K562 (cell line): ENCODE results near the gene EFCAB8. TPM values are rescaled to one million over a fixed set of nuclear protein-coding genes. Genes with fewer than 3 reads are reported as not detected.
A peak's percentile ranks its signal among the peaks of the same experiment; 100 is the strongest.

Source experiments
- ATAC-seq: fragments of 200-7000 bp; cut with Tn5 transposase; 3 replicates; pipeline ENCODE4 v1.9.1; 2020; ENCODE audit warnings: moderate library complexity
- BruUV-seq: library from RNA; stranded (reverse); fragments of 400-500 nt; replicated peaks from 2 replicates; lab custom pipeline; 2021; lab: Mats Ljungman, UMichigan
- CTCF ChIA-PET: fragments of 300-600 bp; formaldehyde crosslinking; extraction: SDS; loops from one replicate; lab custom pipeline; 2021; ENCODE audit warnings: low intra/inter-chr PET ratio; lab: Yijun Ruan, JAX
- POLR2A ChIA-PET: fragments of 300-600, 350-650 bp; sonication (Branson Sonifier 250); formaldehyde crosslinking; extraction: SDS; loops from one replicate; lab custom pipeline; 2021; ENCODE audit warnings: antibody characterized with exemption, inconsistent platforms; lab: Yijun Ruan, JAX
- DNase-seq, 4 experiments: peaks; one replicate each; pipeline versions ENCODE4 v3.0.0 to v3.0.0-alpha.2; 2011 to 2018; ENCODE audit warnings: low spot score in 3 of 4, mixed read lengths in 3 of 4; ENCODE audit errors: extremely low read depth in 1 of 4
- FAIRE-seq: peaks from 2 replicates; lab custom pipeline; 2011; peaks lifted over from hg19 to GRCh38; lab: Jason Lieb, UNC
- H2AFZ ChIP-seq: 2 replicates; pipeline ENCODE4 v1.6.0; 2011; ENCODE audit warnings: low read depth, low read length, control low read depth, inconsistent platforms
- H3K27ac ChIP-seq: fragments of 200-600 bp; 3 replicates; pipeline ENCODE4 v1.8.0; 2011; ENCODE audit warnings: low read depth, mild to moderate bottlenecking, control low read depth, inconsistent platforms, low read length, moderate library complexity, mixed read lengths; ENCODE audit errors: extremely low read depth
- H3K27me3 ChIP-seq, 2 experiments: fragments of 300-600 bp in 1 of 2; 2 replicates in 1 of 2; 3 replicates in 1 of 2; pipeline versions ENCODE4 v1.6.0 to v1.8.0; 2011; ENCODE audit warnings: inconsistent platforms in 2 of 2, low read length in 2 of 2, mild to moderate bottlenecking in 1 of 2, mixed read lengths in 1 of 2, moderate library complexity in 1 of 2; ENCODE audit not compliant: control insufficient read depth in 2 of 2, insufficient read depth in 2 of 2
- H3K36me3 ChIP-seq: fragments of 300-600 bp; 3 replicates; pipeline ENCODE4 v1.8.0; 2011; ENCODE audit warnings: mild to moderate bottlenecking, low read length, inconsistent platforms; ENCODE audit not compliant: control insufficient read depth, insufficient read depth
- H3K4me1 ChIP-seq, 2 experiments: fragments of 200-600 bp in 1 of 2; replicated peaks in 1 of 2; 2 replicates in 1 of 2; 3 replicates in 1 of 2; pipeline versions ENCODE4 v1.5.1 to v1.8.0; 2011; ENCODE audit warnings: inconsistent platforms in 2 of 2, low read length in 2 of 2, mild to moderate bottlenecking in 1 of 2, mixed read lengths in 1 of 2, moderate library complexity in 1 of 2; ENCODE audit not compliant: control insufficient read depth in 2 of 2, insufficient read depth in 2 of 2
- H3K4me2 ChIP-seq: 2 replicates; pipeline ENCODE4 v1.6.1; 2011; ENCODE audit warnings: low read length, control low read depth, inconsistent platforms, mixed read lengths; ENCODE audit not compliant: insufficient read depth
- H3K4me3 ChIP-seq: fragments of 200-600 bp; sonication (generic), shearing (Covaris generic); 2 replicates; pipeline ENCODE4 v1.5.1; 2016; ENCODE audit warnings: control low read depth, inconsistent platforms
- H3K79me2 ChIP-seq: fragments of 200-600 bp; 3 replicates; pipeline ENCODE4 v1.8.0; 2011; ENCODE audit warnings: low read length, inconsistent platforms; ENCODE audit not compliant: control insufficient read depth, insufficient read depth
- H3K9ac ChIP-seq, 2 experiments: 2 replicates each; pipeline versions ENCODE4 v1.6.0 to v1.6.1; 2011; ENCODE audit warnings: low read depth in 2 of 2, low read length in 2 of 2, control low read depth in 1 of 2, inconsistent platforms in 1 of 2, mild to moderate bottlenecking in 1 of 2, mixed read lengths in 1 of 2; ENCODE audit not compliant: insufficient read depth in 1 of 2
- H3K9me1 ChIP-seq: one replicate; pipeline ENCODE4 v1.6.0; 2011; ENCODE audit warnings: inconsistent platforms, mild to moderate bottlenecking, low read length, moderate library complexity; ENCODE audit not compliant: control insufficient read depth, insufficient read depth
- H3K9me3 ChIP-seq: replicated peaks from 2 replicates; pipeline ENCODE4 v1.5.1; 2011; ENCODE audit warnings: low read depth, low read length, inconsistent platforms; ENCODE audit not compliant: control insufficient read depth, insufficient read depth
- H4K20me1 ChIP-seq: replicated peaks from 2 replicates; pipeline ENCODE4 v1.6.1; 2011; ENCODE audit warnings: low read length, inconsistent platforms, mixed read lengths; ENCODE audit not compliant: control insufficient read depth, insufficient read depth
- GATA2 ChIP-seq: sonication (generic); formaldehyde crosslinking; IDR thresholded peaks from 2 replicates; pipeline ENCODE4 v1.4.0; 2020; ENCODE audit warnings: mild to moderate bottlenecking, missing genetic modification reagents
- HCFC1 ChIP-seq: IDR thresholded peaks from 2 replicates; pipeline ENCODE4 v1.6.1; 2012; ENCODE audit warnings: low read depth, low read length, improper control_type of control experiment
- HNRNPUL1 ChIP-seq: fragments of 200-400 bp; formaldehyde crosslinking; IDR thresholded peaks from 2 replicates; pipeline ENCODE4 v1.6.1; 2017; ENCODE audit warnings: low read length
- MYC ChIP-seq, 2 experiments: fragments of 250-450 bp in 1 of 2; sonication (Bioruptor Pico) in 1 of 2; IDR thresholded peaks; 2 replicates each; pipeline versions ENCODE4 v1.5.1 to v1.6.1; 2012 to 2021; ENCODE audit warnings: low read depth in 2 of 2, borderline replicate concordance in 1 of 2, improper control_type of control experiment in 1 of 2, low read length in 1 of 2, mild to moderate bottlenecking in 1 of 2, moderate library complexity in 1 of 2
- ZNF551 ChIP-seq: fragments of 250-450 bp; sonication (Bioruptor Pico); IDR thresholded peaks from 2 replicates; pipeline ENCODE4 v1.5.0; 2021; ENCODE audit warnings: mild to moderate bottlenecking, moderate library complexity
- WGBS: fragments of 100-300 bp; shearing (Covaris generic); methylation state at CpG from one replicate; pipeline ENCODE4 v1.1.6; 2016; ENCODE audit warnings: low coverage, mixed read lengths; ENCODE audit not compliant: insufficient coverage; ENCODE audit errors: missing lambda C conversion rate; 5-methylcytosine and 5-hydroxymethylcytosine counted together
- in situ Hi-C: fragments of 300-500 bp; cut with MboI; formaldehyde crosslinking; loops from 4 replicates; pipeline ENCODE4 v1.15.0; 2018; ENCODE audit warnings: inconsistent platforms, mixed read lengths
- intact Hi-C: fragments of 100-400 bp; cut with micrococcal nuclease; formaldehyde crosslinking; loops from 2 replicates; pipeline ENCODE4 v1.14.2; 2022
- polyA plus RNA-seq, 8 experiments: library from polyadenylated mRNA; depleted of rRNA in 4 of 8; stranded (reverse) in 5 of 8; unstranded in 3 of 8; fragments of >200 nt; fragmentation: Nextera tagmentation in 2 of 8; fragmentation: Illumina TruSeq in 1 of 8; extraction: Ambion mirVana in 2 of 8; extraction: Trizol in 1 of 8; gene quantifications; 2 replicates each; pipeline versions ENCODE4 v1.2.1 to v1.2.3, GENCODE V29; 2011 to 2014; ENCODE audit warnings: inconsistent platforms in 1 of 8, missing spikeins in 1 of 8
- total RNA-seq, 7 experiments: library from RNA; depleted of rRNA in 6 of 7; stranded (reverse); fragments of >200 nt in 6 of 7; fragmentation: Illumina TruSeq in 2 of 7; extraction: Trizol in 2 of 7; gene quantifications; 2 replicates each; pipeline versions ENCODE4 v1.2.1 to v1.2.3, GENCODE V29; 2011 to 2021; ENCODE audit warnings: low replicate concordance in 1 of 7
- TF ChIP-seq, protein P1 (sequence below): fragments of 450-650 bp; IDR thresholded peaks from 2 replicates; pipeline ENCODE4 v1.6.1; 2016
- TF ChIP-seq, protein P2 (sequence below), 2 experiments: IDR thresholded peaks; 2 replicates each; pipeline ENCODE4 v1.6.1; 2011; ENCODE audit warnings: borderline replicate concordance in 1 of 2, control low read depth in 1 of 2, low read depth in 1 of 2, low read length in 1 of 2, mild to moderate bottlenecking in 1 of 2, mixed read lengths in 1 of 2, moderate library complexity in 1 of 2; ENCODE audit not compliant: insufficient read depth in 1 of 2, insufficient read length in 1 of 2, poor library complexity in 1 of 2, severe bottlenecking in 1 of 2; ENCODE audit errors: extremely low read depth in 1 of 2

The EFCAB8 gene
- total and polyA plus RNA-seq, 9 of the 15 experiments (the other 6 are each of a cell fraction or from before 2014, with no cell fraction given), result 0.03 to 0.18 (median 0.11) TPM; not detected in 6

- DNase-seq, result no peak
- WGBS, result 2% methylated on average over 5 of the region's 6 CpGs
- Histone ChIP-seq H3K9ac (no peak overlapping the region), H3K4me3 (no peak overlapping the region), H3K4me2 (no peak overlapping the region), H2AFZ (no peak overlapping the region)
- intact Hi-C loops (no loop called here), in situ Hi-C loops (no loop called here)
- no TSS peak for BruUV-seq
- no peak for FAIRE-seq
- TF ChIP-seq HNRNPUL1, result no peak
- TF ChIP-seq MYC (IDR thresholded peaks at IDR 0.05; ENCODE audit: low read depth, low read length), result no peak
- TF ChIP-seq MYC (CRISPR knock-in tag; IDR thresholded peaks at IDR 0.05; ENCODE audit: borderline replicate concordance, low read depth), result no peak
- TF ChIP-seq ZNF551, result no peak
- TF ChIP-seq, protein P1, sequence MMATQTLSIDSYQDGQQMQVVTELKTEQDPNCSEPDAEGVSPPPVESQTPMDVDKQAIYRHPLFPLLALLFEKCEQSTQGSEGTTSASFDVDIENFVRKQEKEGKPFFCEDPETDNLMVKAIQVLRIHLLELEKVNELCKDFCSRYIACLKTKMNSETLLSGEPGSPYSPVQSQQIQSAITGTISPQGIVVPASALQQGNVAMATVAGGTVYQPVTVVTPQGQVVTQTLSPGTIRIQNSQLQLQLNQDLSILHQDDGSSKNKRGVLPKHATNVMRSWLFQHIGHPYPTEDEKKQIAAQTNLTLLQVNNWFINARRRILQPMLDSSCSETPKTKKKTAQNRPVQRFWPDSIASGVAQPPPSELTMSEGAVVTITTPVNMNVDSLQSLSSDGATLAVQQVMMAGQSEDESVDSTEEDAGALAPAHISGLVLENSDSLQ, result peak; percentile 71; the same call in 1 of the 2 replicates
- peak; percentile 39; the same call in 1 of the 2 replicates for TF ChIP-seq GATA2 (CRISPR knock-in tag)
- TF ChIP-seq, protein P2, sequence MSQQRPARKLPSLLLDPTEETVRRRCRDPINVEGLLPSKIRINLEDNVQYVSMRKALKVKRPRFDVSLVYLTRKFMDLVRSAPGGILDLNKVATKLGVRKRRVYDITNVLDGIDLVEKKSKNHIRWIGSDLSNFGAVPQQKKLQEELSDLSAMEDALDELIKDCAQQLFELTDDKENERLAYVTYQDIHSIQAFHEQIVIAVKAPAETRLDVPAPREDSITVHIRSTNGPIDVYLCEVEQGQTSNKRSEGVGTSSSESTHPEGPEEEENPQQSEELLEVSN (IDR thresholded peaks at IDR 0.05; ENCODE audit: borderline replicate concordance in 1 of 2, extremely low read depth in 1 of 2, insufficient read depth in 1 of 2, insufficient read length in 1 of 2, low read depth in 1 of 2, low read length in 1 of 2, poor library complexity in 1 of 2, severe bottlenecking in 1 of 2), result no peak
- no peak for TF ChIP-seq HCFC1
- TF ChIP-seq, all 486 proteins: peak for 2
- ATAC-seq, result no peak
- Histone ChIP-seq H3K27ac (no peak overlapping the region), H3K9me3 (no peaks in the 10 kb centered on the region), H3K27me3 (peaks cover 32 to 52% of the 10 kb centered on the region in 2 experiments), H3K36me3 (no peaks in the 10 kb centered on the region), H4K20me1 (peaks cover 17% of the 10 kb centered on the region), H3K4me1 (peaks cover 0 to 14% of the 10 kb centered on the region in 2 experiments; a peak in 2 of 5 replicates), H3K79me2 (no peaks in the 10 kb centered on the region), H3K9me1 (no peaks in the 10 kb centered on the region)
- ChIA-PET CTCF (no interaction called here), POLR2A (no interaction called here)
Observed at GRCh38 chr20:32898729-32899128, 40.0 kb downstream of the EFCAB8 start.
